ENCODE data around the gene ALK. TPM values are rescaled to one million over a fixed set of nuclear protein-coding genes. Genes with fewer than 3 reads are reported as not detected.
A peak's percentile ranks its signal among the peaks of the same experiment; 100 is the strongest.

ALK gene
- total RNA-seq, 1 experiment from 2014 or later: not detected

GRCh38 chr2:29323961-29324360 lies 597.4 kb downstream of the ALK start:
- H3K9me3 ChIP-seq: no peaks in the 10 kb centered on the region
- H3K4me3 ChIP-seq: no peak overlapping the region
- H3K36me3 ChIP-seq: no peaks in the 10 kb centered on the region
- DNase-seq: peak; percentile 55
- no peaks in the 10 kb centered on the region for H3K27me3 ChIP-seq

GRCh38 chr2:29323301-29323700 lies 598.1 kb downstream of the ALK start:
- H3K36me3 ChIP-seq: no peaks in the 10 kb centered on the region
- H3K9me3 ChIP-seq: no peaks in the 10 kb centered on the region
- no peak overlapping the region for H3K4me3 ChIP-seq
- DNase-seq: no peak
- H3K27me3 ChIP-seq: no peaks in the 10 kb centered on the region

GRCh38 chr2:29322011-29322410 lies 599.4 kb downstream of the ALK start:
- peak; percentile 65 for DNase-seq
- Histone ChIP-seq H3K36me3 (no peaks in the 10 kb centered on the region), H3K9me3 (no peaks in the 10 kb centered on the region), H3K27me3 (no peaks in the 10 kb centered on the region), H3K4me3 (no peak overlapping the region)

GRCh38 chr2:29317801-29318485 lies 603.4 kb downstream of the ALK start:
- H3K4me3 ChIP-seq: no peak overlapping the region
- H3K27me3 ChIP-seq: no peaks in the 10 kb centered on the region
- no peaks in the 10 kb centered on the region for H3K9me3 ChIP-seq
- no peak for DNase-seq
- H3K36me3 ChIP-seq: no peaks in the 10 kb centered on the region

- no peaks in the 10 kb centered on the region for H3K9me3 ChIP-seq
- DNase-seq: no peak
- H3K4me3 ChIP-seq: no peak overlapping the region
- H3K36me3 ChIP-seq: no peaks in the 10 kb centered on the region
- H3K27me3 ChIP-seq: no peaks in the 10 kb centered on the region
Measured at GRCh38 chr2:29317077-29317517, 604.3 kb downstream of the ALK start.

GRCh38 chr2:29314816-29315571 lies 606.4 kb downstream of the ALK start:
- no peaks in the 10 kb centered on the region for H3K27me3 ChIP-seq
- peak; percentile 36 for DNase-seq
- no peaks in the 10 kb centered on the region for H3K36me3 ChIP-seq
- no peaks in the 10 kb centered on the region for H3K9me3 ChIP-seq
- no peak overlapping the region for H3K4me3 ChIP-seq

- no peak for DNase-seq
- Histone ChIP-seq H3K9me3 (no peaks in the 10 kb centered on the region), H3K27me3 (no peaks in the 10 kb centered on the region), H3K36me3 (no peaks in the 10 kb centered on the region), H3K4me3 (no peak overlapping the region)
Measured at GRCh38 chr2:29311458-29311857, 609.9 kb downstream of the ALK start.

GRCh38 chr2:29310650-29311348 lies 610.6 kb downstream of the ALK start:
- Histone ChIP-seq H3K9me3 (no peaks in the 10 kb centered on the region), H3K27me3 (no peaks in the 10 kb centered on the region)

GRCh38 chr2:29309090-29310029 lies 612.0 kb downstream of the ALK start:
- H3K27me3 ChIP-seq: no peaks in the 10 kb centered on the region
- H3K4me3 ChIP-seq: no peak overlapping the region
- peak; percentile 43 for DNase-seq
- no peaks in the 10 kb centered on the region for H3K9me3 ChIP-seq
- H3K36me3 ChIP-seq: no peaks in the 10 kb centered on the region

More at GRCh38 chr2:29310650-29311348, 610.6 kb downstream of the ALK start:
- DNase-seq: no peak
- Histone ChIP-seq H3K36me3 (no peaks in the 10 kb centered on the region), H3K4me3 (no peak overlapping the region)

GRCh38 chr2:29308366-29308765 lies 613.0 kb downstream of the ALK start:
- Histone ChIP-seq H3K36me3 (no peaks in the 10 kb centered on the region), H3K27me3 (no peaks in the 10 kb centered on the region), H3K9me3 (no peaks in the 10 kb centered on the region), H3K4me3 (no peak overlapping the region)
- no peak for DNase-seq

- H3K4me3 ChIP-seq: no peak overlapping the region
- no peaks in the 10 kb centered on the region for H3K9me3 ChIP-seq
- H3K27me3 ChIP-seq: no peaks in the 10 kb centered on the region
- no peak for DNase-seq
- H3K36me3 ChIP-seq: no peaks in the 10 kb centered on the region
Measured at GRCh38 chr2:29307519-29307918, 613.9 kb downstream of the ALK start.

- no peak for DNase-seq
- H3K4me3 ChIP-seq: no peak overlapping the region
- no peaks in the 10 kb centered on the region for H3K27me3 ChIP-seq
- no peaks in the 10 kb centered on the region for H3K36me3 ChIP-seq
- no peaks in the 10 kb centered on the region for H3K9me3 ChIP-seq
Measured at GRCh38 chr2:29305762-29306161, 615.6 kb downstream of the ALK start.

- H3K4me3 ChIP-seq: no peak overlapping the region
- no peaks in the 10 kb centered on the region for H3K9me3 ChIP-seq
- peak; percentile 16 for DNase-seq
- no peaks in the 10 kb centered on the region for H3K36me3 ChIP-seq
- no peaks in the 10 kb centered on the region for H3K27me3 ChIP-seq
Measured at GRCh38 chr2:29304399-29305060, 616.9 kb downstream of the ALK start.

- no peak for DNase-seq
- Histone ChIP-seq H3K4me3 (no peak overlapping the region), H3K27me3 (peaks cover 9% of the 10 kb centered on the region; the same call in 1 of the 2 replicates), H3K9me3 (no peaks in the 10 kb centered on the region), H3K36me3 (no peaks in the 10 kb centered on the region)
Measured at GRCh38 chr2:29296585-29296984, 624.8 kb downstream of the ALK start.

- Histone ChIP-seq H3K27me3 (peaks cover 9% of the 10 kb centered on the region; the same call in 1 of the 2 replicates), H3K4me3 (no peak overlapping the region), H3K9me3 (no peaks in the 10 kb centered on the region), H3K36me3 (no peaks in the 10 kb centered on the region)
- DNase-seq: peak; percentile 19
Measured at GRCh38 chr2:29295845-29296244, 625.5 kb downstream of the ALK start.

Data from MG63 (cell line).